ENCODE data around the gene UMAD1.

- no peak for TF ChIP-seq GATA2 (IDR thresholded peaks at IDR 0.05; ENCODE audit: low read depth, low read length)
- TF ChIP-seq GATA3 (IDR thresholded peaks at IDR 0.05; ENCODE audit: low read depth, low read length), result no peak
Measured at GRCh38 chr7:7907306-7907705, 266.8 kb downstream of the UMAD1 start.

All from SH-SY5Y (cell line).